DOHH2 (cell line): ENCODE data around the gene POLR1D.

ENCODE experiments used
- H3F3A ChIP-seq: fragments of 200-600 bp; sonication (generic), shearing (Covaris generic); 2 replicates; pipeline ENCODE4 v1.6.0; 2016; ENCODE audit warnings: antibody characterized with exemption, mild to moderate bottlenecking; ENCODE audit not compliant: control insufficient read depth, insufficient read depth
- H3K27ac ChIP-seq: fragments of 200-600 bp; sonication (generic); 2 replicates; pipeline ENCODE4 v1.5.1; 2014; ENCODE audit warnings: low read depth, mild to moderate bottlenecking, low read length, moderate library complexity
- H3K27me3 ChIP-seq: fragments of 200-600 bp; sonication (generic); 2 replicates; pipeline ENCODE4 v1.6.1; 2014; ENCODE audit warnings: mild to moderate bottlenecking, low read length, mixed read lengths; ENCODE audit not compliant: control insufficient read depth
- H3K36me3 ChIP-seq: fragments of 200-600 bp; sonication (generic); 2 replicates; pipeline ENCODE4 v1.6.1; 2014; ENCODE audit warnings: mild to moderate bottlenecking, low read length, moderate library complexity, mixed read lengths; ENCODE audit not compliant: control insufficient read depth
- H3K4me1 ChIP-seq: fragments of 200-600 bp; sonication (generic); 2 replicates; pipeline ENCODE4 v1.6.1; 2014; ENCODE audit warnings: mild to moderate bottlenecking, low read length, mixed read lengths; ENCODE audit not compliant: control insufficient read depth
- H3K4me2 ChIP-seq: fragments of 200-600 bp; sonication (generic); 2 replicates; pipeline ENCODE4 v1.6.0; 2014; ENCODE audit warnings: mild to moderate bottlenecking, low read length, moderate library complexity
- H3K4me3 ChIP-seq: fragments of 200-600 bp; sonication (generic); 2 replicates; pipeline ENCODE4 v1.5.1; 2014; ENCODE audit warnings: mild to moderate bottlenecking, low read length, mixed read lengths
- H3K79me2 ChIP-seq: fragments of 200-600 bp; sonication (generic); 2 replicates; pipeline ENCODE4 v1.6.1; 2014; ENCODE audit warnings: mild to moderate bottlenecking, low read length, mixed read lengths; ENCODE audit not compliant: control insufficient read depth
- H3K9me2 ChIP-seq: fragments of 200-600 bp; sonication (generic); replicated peaks from 2 replicates; pipeline ENCODE4 v1.6.1; 2014; ENCODE audit warnings: mild to moderate bottlenecking, low read length, mixed read lengths; ENCODE audit not compliant: control insufficient read depth
- H3K9me3 ChIP-seq: fragments of 200-600 bp; sonication (generic); 2 replicates; pipeline ENCODE4 v1.6.1; 2014; ENCODE audit warnings: antibody characterized with exemption, low read length, mixed read lengths; ENCODE audit not compliant: control insufficient read depth, insufficient read depth
- H4K20me1 ChIP-seq: fragments of 200-600 bp; sonication (generic); 2 replicates; pipeline ENCODE4 v1.6.0; 2014; ENCODE audit warnings: low read depth, mild to moderate bottlenecking, antibody characterized with exemption, low read length, moderate library complexity; ENCODE audit not compliant: control insufficient read depth, insufficient read depth
- EZH2phosphoT487 ChIP-seq: fragments of 200-600 bp; sonication (generic); IDR thresholded peaks from 2 replicates; pipeline ENCODE4 v1.6.1; 2017; ENCODE audit warnings: borderline replicate concordance, mild to moderate bottlenecking, antibody characterized with exemption, low read length, moderate library complexity, mixed read lengths
- TF ChIP-seq, protein P1 (sequence below): fragments of 200-600 bp; sonication (generic); IDR thresholded peaks from one replicate; pipeline ENCODE4 v1.5.1; 2014; ENCODE audit warnings: antibody characterized with exemption, mild to moderate bottlenecking, low read depth, low read length; ENCODE audit not compliant: poor library complexity, severe bottlenecking

POLR1D gene

DNA sequence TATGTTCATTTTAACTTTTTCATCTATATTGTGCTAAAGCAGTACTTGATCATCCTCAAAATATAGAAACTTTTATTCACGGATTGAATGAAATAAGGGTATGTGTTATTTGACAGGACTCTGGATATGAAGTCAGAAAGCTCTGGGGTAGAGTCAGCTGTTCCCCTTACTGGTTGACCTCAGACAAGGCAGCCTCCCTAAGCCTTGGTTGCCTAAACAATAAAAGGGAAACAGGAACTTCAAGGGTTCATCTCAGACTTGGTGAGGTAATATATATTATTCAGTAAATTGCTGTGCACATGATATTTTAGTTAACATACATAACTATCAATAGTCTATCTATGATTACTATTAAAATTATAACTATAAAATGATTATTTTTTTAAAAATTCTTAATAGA lies 13.6 kb downstream of the POLR1D start:
- H3K27me3 ChIP-seq = no peaks in the 10 kb centered on the region
- H3K9me2 ChIP-seq = no peaks in the 10 kb centered on the region
- H3F3A ChIP-seq = no peaks in the 10 kb centered on the region
- no peaks in the 10 kb centered on the region; the same call in 1 of the 2 replicates for H4K20me1 ChIP-seq
- TF ChIP-seq, protein P1, sequence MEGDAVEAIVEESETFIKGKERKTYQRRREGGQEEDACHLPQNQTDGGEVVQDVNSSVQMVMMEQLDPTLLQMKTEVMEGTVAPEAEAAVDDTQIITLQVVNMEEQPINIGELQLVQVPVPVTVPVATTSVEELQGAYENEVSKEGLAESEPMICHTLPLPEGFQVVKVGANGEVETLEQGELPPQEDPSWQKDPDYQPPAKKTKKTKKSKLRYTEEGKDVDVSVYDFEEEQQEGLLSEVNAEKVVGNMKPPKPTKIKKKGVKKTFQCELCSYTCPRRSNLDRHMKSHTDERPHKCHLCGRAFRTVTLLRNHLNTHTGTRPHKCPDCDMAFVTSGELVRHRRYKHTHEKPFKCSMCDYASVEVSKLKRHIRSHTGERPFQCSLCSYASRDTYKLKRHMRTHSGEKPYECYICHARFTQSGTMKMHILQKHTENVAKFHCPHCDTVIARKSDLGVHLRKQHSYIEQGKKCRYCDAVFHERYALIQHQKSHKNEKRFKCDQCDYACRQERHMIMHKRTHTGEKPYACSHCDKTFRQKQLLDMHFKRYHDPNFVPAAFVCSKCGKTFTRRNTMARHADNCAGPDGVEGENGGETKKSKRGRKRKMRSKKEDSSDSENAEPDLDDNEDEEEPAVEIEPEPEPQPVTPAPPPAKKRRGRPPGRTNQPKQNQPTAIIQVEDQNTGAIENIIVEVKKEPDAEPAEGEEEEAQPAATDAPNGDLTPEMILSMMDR = no peak
- TF ChIP-seq EZH2phosphoT487 = no peak
- H3K4me2 ChIP-seq = no peak overlapping the region
- H3K4me3 ChIP-seq = no peak overlapping the region
- no peaks in the 10 kb centered on the region for H3K9me3 ChIP-seq
- H3K79me2 ChIP-seq = peaks cover 86% of the 10 kb centered on the region
- H3K4me1 ChIP-seq = no peaks in the 10 kb centered on the region
- H3K36me3 ChIP-seq = peaks cover 52% of the 10 kb centered on the region
- H3K27ac ChIP-seq = no peak overlapping the region

DNA sequence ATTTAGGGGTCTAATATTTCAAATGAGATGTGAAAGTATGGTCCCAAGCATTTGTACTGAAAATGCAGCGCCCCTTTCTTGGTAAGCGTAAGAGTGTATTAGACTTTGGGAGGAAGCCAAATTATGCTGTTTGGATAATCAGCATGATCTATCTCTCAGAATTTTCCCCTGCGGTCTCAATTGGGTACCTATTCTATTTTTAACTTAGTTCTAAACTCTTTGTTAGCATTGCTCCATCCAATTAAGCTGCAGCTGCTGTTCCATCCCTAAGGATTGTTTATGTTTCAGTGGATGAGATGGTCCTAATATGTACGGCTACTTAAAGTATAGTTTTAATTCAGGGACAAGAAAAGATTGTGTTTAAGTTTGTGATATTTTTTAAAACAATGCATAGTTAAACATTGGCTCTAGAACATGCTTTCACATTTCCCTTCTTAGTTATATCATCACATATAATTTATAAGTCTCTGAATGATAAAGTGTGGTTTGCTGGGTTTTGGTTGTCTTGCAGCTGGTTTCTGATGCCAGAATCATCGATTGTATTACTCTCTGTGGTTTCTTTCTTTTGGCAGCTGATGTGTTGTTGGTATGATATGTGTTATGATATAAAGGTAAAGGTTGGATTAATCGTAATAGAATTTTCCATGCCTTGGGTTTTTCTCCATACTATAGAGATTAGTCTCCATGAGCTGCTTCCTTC lies 15.0 kb downstream of the POLR1D start:
- H4K20me1 ChIP-seq = no peaks in the 10 kb centered on the region; the same call in 1 of the 2 replicates

DNA sequence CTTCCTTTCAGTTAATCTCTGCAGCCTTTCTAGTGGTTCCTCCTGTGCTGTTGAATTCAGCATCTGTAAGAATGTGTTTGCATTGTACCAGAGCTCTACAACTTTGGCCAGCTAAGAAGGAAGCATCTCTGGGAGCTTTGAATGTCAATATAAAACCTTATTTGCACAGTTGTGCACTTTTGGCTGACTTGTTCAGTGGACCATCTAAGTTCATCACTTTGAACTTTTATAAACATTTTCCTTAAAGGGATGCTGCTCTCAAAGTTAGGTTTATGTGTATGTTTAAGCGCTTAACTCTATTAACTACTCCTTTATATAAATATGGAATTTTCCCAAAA lies 15.6 kb downstream of the POLR1D start:
- Histone ChIP-seq H3K4me3 (no peak overlapping the region), H3K9me3 (no peaks in the 10 kb centered on the region), H3F3A (no peaks in the 10 kb centered on the region), H3K4me2 (no peak overlapping the region), H3K36me3 (peaks cover 35% of the 10 kb centered on the region), H3K27ac (no peak overlapping the region), H3K9me2 (no peaks in the 10 kb centered on the region), H3K4me1 (no peaks in the 10 kb centered on the region), H3K79me2 (peaks cover 85% of the 10 kb centered on the region), H3K27me3 (no peaks in the 10 kb centered on the region), H4K20me1 (no peaks in the 10 kb centered on the region)
- TF ChIP-seq, protein P1 = no peak
- TF ChIP-seq EZH2phosphoT487 = no peak

More for the DNA sequence above, 15.0 kb downstream of the POLR1D start:
- no peaks in the 10 kb centered on the region for H3K4me1 ChIP-seq
- no peaks in the 10 kb centered on the region for H3F3A ChIP-seq
- peaks cover 40% of the 10 kb centered on the region for H3K36me3 ChIP-seq
- H3K4me2 ChIP-seq = no peak overlapping the region
- H3K9me3 ChIP-seq = no peaks in the 10 kb centered on the region
- no peak overlapping the region for H3K4me3 ChIP-seq
- no peak overlapping the region for H3K27ac ChIP-seq
- no peaks in the 10 kb centered on the region for H3K27me3 ChIP-seq
- H3K79me2 ChIP-seq = peaks cover 85% of the 10 kb centered on the region
- TF ChIP-seq, protein P1 = no peak
- TF ChIP-seq EZH2phosphoT487 = no peak
- no peaks in the 10 kb centered on the region for H3K9me2 ChIP-seq
